ENCODE results near the gene GRHPR.
A peak's percentile ranks its signal among the peaks of the same experiment; 100 is the strongest.
"Not testable (repeated sequence)": the region's sequence is repeated elsewhere in the genome, so short reads cannot be mapped to it uniquely, and the experiment has no call there.

Gene GRHPR

GRCh38 chr9:37420271-37421215 is 2.0 kb upstream of the GRHPR start:
- Histone ChIP-seq H3K36me3 (ENCODE audit: control insufficient read depth in 1 of 2, insufficient read depth in 2 of 2, low read length in 2 of 2) (no peaks in the 10 kb centered on the region), H3K4me3 (ENCODE audit: low read depth in 1 of 2, low read length in 2 of 2) (no peak overlapping the region), H3K9me3 (ENCODE audit: control insufficient read depth in 1 of 2, low read length in 2 of 2) (no peaks in the 10 kb centered on the region), H3K4me1 (ENCODE audit: control insufficient read depth in 1 of 2, insufficient read depth in 2 of 2, low read length in 2 of 2) (peaks cover 28 to 34% of the 10 kb centered on the region in 2 donors), H3K27ac (ENCODE audit: low read depth, low read length) (no peak overlapping the region), H3K9ac (ENCODE audit: low read depth in 1 of 2, low read length in 2 of 2) (no peak overlapping the region), H3K27me3 (ENCODE audit: control insufficient read depth in 1 of 2, insufficient read depth in 2 of 2, low read length in 2 of 2) (no peaks in the 10 kb centered on the region)

GRCh38 chr9:37421914-37422288 is 595 bp upstream of the GRHPR start:
- Histone ChIP-seq H3K27ac (ENCODE audit: low read depth, low read length) (peak overlapping the region; percentile 75), H3K9me3 (ENCODE audit: control insufficient read depth in 1 of 2, low read length in 2 of 2) (no peaks in the 10 kb centered on the region), H3K4me1 (ENCODE audit: control insufficient read depth in 1 of 2, insufficient read depth in 2 of 2, low read length in 2 of 2) (peaks cover 28 to 33% of the 10 kb centered on the region in 2 donors), H3K4me3 (ENCODE audit: low read depth in 1 of 2, low read length in 2 of 2) (peak overlapping the region; percentile 87 to 90), H3K9ac (ENCODE audit: low read depth in 1 of 2, low read length in 2 of 2) (peak overlapping the region; percentile 74 to 90), H3K27me3 (ENCODE audit: control insufficient read depth in 1 of 2, insufficient read depth in 2 of 2, low read length in 2 of 2) (no peaks in the 10 kb centered on the region), H3K36me3 (ENCODE audit: control insufficient read depth in 1 of 2, insufficient read depth in 2 of 2, low read length in 2 of 2) (peaks cover 4 to 12% of the 10 kb centered on the region in 2 donors)

- Histone ChIP-seq H3K9me3 (ENCODE audit: control insufficient read depth in 1 of 2, low read length in 2 of 2) (no peaks in the 10 kb centered on the region), H3K4me1 (ENCODE audit: control insufficient read depth in 1 of 2, insufficient read depth in 2 of 2, low read length in 2 of 2) (peaks cover 28 to 33% of the 10 kb centered on the region in 2 donors), H3K4me3 (ENCODE audit: low read depth in 1 of 2, low read length in 2 of 2) (peak overlapping the region; percentile 87 to 90), H3K27ac (ENCODE audit: low read depth, low read length) (no peak overlapping the region), H3K9ac (ENCODE audit: low read depth in 1 of 2, low read length in 2 of 2) (peak overlapping the region; percentile 74 to 90), H3K36me3 (ENCODE audit: control insufficient read depth in 1 of 2, insufficient read depth in 2 of 2, low read length in 2 of 2) (peaks cover 13 to 28% of the 10 kb centered on the region in 2 donors), H3K27me3 (ENCODE audit: control insufficient read depth in 1 of 2, insufficient read depth in 2 of 2, low read length in 2 of 2) (no peaks in the 10 kb centered on the region)
Measured at GRCh38 chr9:37423508-37423907, 1.0 kb downstream of the GRHPR start.

- Histone ChIP-seq H3K4me3 (ENCODE audit: low read depth in 1 of 2, low read length in 2 of 2) (peak overlapping the region; percentile 87 to 90), H3K9me3 (ENCODE audit: control insufficient read depth in 1 of 2, low read length in 2 of 2) (no peaks in the 10 kb centered on the region), H3K27ac (ENCODE audit: low read depth, low read length) (no peak overlapping the region), H3K9ac (ENCODE audit: low read depth in 1 of 2, low read length in 2 of 2) (peak overlapping the region; percentile 74 to 90), H3K27me3 (ENCODE audit: control insufficient read depth in 1 of 2, insufficient read depth in 2 of 2, low read length in 2 of 2) (no peaks in the 10 kb centered on the region), H3K4me1 (ENCODE audit: control insufficient read depth in 1 of 2, insufficient read depth in 2 of 2, low read length in 2 of 2) (peaks cover 28 to 33% of the 10 kb centered on the region in 2 donors), H3K36me3 (ENCODE audit: control insufficient read depth in 1 of 2, insufficient read depth in 2 of 2, low read length in 2 of 2) (peaks cover 19 to 35% of the 10 kb centered on the region in 2 donors)
Measured at GRCh38 chr9:37424204-37424685, 1.7 kb downstream of the GRHPR start.

GRCh38 chr9:37424686-37425297 is 2.3 kb downstream of the GRHPR start:
- no peaks in the 10 kb centered on the region for H3K27me3 ChIP-seq (ENCODE audit: control insufficient read depth in 1 of 2, insufficient read depth in 2 of 2, low read length in 2 of 2)
- peaks cover 22 to 41% of the 10 kb centered on the region in 2 donors for H3K36me3 ChIP-seq (ENCODE audit: control insufficient read depth in 1 of 2, insufficient read depth in 2 of 2, low read length in 2 of 2)
- H3K9me3 ChIP-seq (ENCODE audit: control insufficient read depth in 1 of 2, low read length in 2 of 2): no peaks in the 10 kb centered on the region
- peak overlapping the region in 1 of 2 donors; percentile 90 for H3K4me3 ChIP-seq (ENCODE audit: low read depth in 1 of 2, low read length in 2 of 2)
- H3K27ac ChIP-seq (ENCODE audit: low read depth, low read length): no peak overlapping the region
- H3K4me1 ChIP-seq (ENCODE audit: control insufficient read depth in 1 of 2, insufficient read depth in 2 of 2, low read length in 2 of 2): peaks cover 28 to 33% of the 10 kb centered on the region in 2 donors
- peak overlapping the region in 1 of 2 donors; percentile 90 for H3K9ac ChIP-seq (ENCODE audit: low read depth in 1 of 2, low read length in 2 of 2)

- H3K9ac ChIP-seq (ENCODE audit: low read depth in 1 of 2, low read length in 2 of 2): no peak overlapping the region
Measured at GRCh38 chr9:37425298-37425752, 2.8 kb downstream of the GRHPR start.

GRCh38 chr9:37426431-37426830 is 3.9 kb downstream of the GRHPR start:
- not testable (repeated sequence) for H3K9ac ChIP-seq (ENCODE audit: low read depth in 1 of 2, low read length in 2 of 2); H3K9me3 ChIP-seq (ENCODE audit: control insufficient read depth in 1 of 2, low read length in 2 of 2); H3K27ac ChIP-seq (ENCODE audit: low read depth, low read length); H3K27me3 ChIP-seq (ENCODE audit: control insufficient read depth in 1 of 2, insufficient read depth in 2 of 2, low read length in 2 of 2); H3K4me3 ChIP-seq (ENCODE audit: low read depth in 1 of 2, low read length in 2 of 2)
- Histone ChIP-seq H3K4me1 (ENCODE audit: control insufficient read depth in 1 of 2, insufficient read depth in 2 of 2, low read length in 2 of 2) (peaks cover 32 to 41% of the 10 kb centered on the region in 2 donors), H3K36me3 (ENCODE audit: control insufficient read depth in 1 of 2, insufficient read depth in 2 of 2, low read length in 2 of 2) (peaks cover 29 to 57% of the 10 kb centered on the region in 2 donors)

More at GRCh38 chr9:37425298-37425752, 2.8 kb downstream of the GRHPR start:
- peaks cover 28 to 38% of the 10 kb centered on the region in 2 donors for H3K4me1 ChIP-seq (ENCODE audit: control insufficient read depth in 1 of 2, insufficient read depth in 2 of 2, low read length in 2 of 2)
- H3K9me3 ChIP-seq (ENCODE audit: control insufficient read depth in 1 of 2, low read length in 2 of 2): no peaks in the 10 kb centered on the region
- H3K36me3 ChIP-seq (ENCODE audit: control insufficient read depth in 1 of 2, insufficient read depth in 2 of 2, low read length in 2 of 2): peaks cover 24 to 46% of the 10 kb centered on the region in 2 donors
- peak overlapping the region in 1 of 2 donors; percentile 90 for H3K4me3 ChIP-seq (ENCODE audit: low read depth in 1 of 2, low read length in 2 of 2)
- H3K27me3 ChIP-seq (ENCODE audit: control insufficient read depth in 1 of 2, insufficient read depth in 2 of 2, low read length in 2 of 2): no peaks in the 10 kb centered on the region
- H3K27ac ChIP-seq (ENCODE audit: low read depth, low read length): no peak overlapping the region

GRCh38 chr9:37426846-37427245 is 4.3 kb downstream of the GRHPR start:
- peaks cover 30 to 61% of the 10 kb centered on the region in 2 donors for H3K36me3 ChIP-seq (ENCODE audit: control insufficient read depth in 1 of 2, insufficient read depth in 2 of 2, low read length in 2 of 2)
- no peaks in the 10 kb centered on the region for H3K27me3 ChIP-seq (ENCODE audit: control insufficient read depth in 1 of 2, insufficient read depth in 2 of 2, low read length in 2 of 2)
- peaks cover 31 to 39% of the 10 kb centered on the region in 2 donors for H3K4me1 ChIP-seq (ENCODE audit: control insufficient read depth in 1 of 2, insufficient read depth in 2 of 2, low read length in 2 of 2)

GRCh38 chr9:37428345-37428744 is 5.8 kb downstream of the GRHPR start:
- no peaks in the 10 kb centered on the region for H3K27me3 ChIP-seq (ENCODE audit: control insufficient read depth in 1 of 2, insufficient read depth in 2 of 2, low read length in 2 of 2)
- no peak overlapping the region for H3K27ac ChIP-seq (ENCODE audit: low read depth, low read length)
- H3K4me1 ChIP-seq (ENCODE audit: control insufficient read depth in 1 of 2, insufficient read depth in 2 of 2, low read length in 2 of 2): peaks cover 25 to 28% of the 10 kb centered on the region in 2 donors
- H3K4me3 ChIP-seq (ENCODE audit: low read depth in 1 of 2, low read length in 2 of 2): no peak overlapping the region
- peaks cover 33 to 69% of the 10 kb centered on the region in 2 donors for H3K36me3 ChIP-seq (ENCODE audit: control insufficient read depth in 1 of 2, insufficient read depth in 2 of 2, low read length in 2 of 2)
- no peak overlapping the region for H3K9ac ChIP-seq (ENCODE audit: low read depth in 1 of 2, low read length in 2 of 2)
- H3K9me3 ChIP-seq (ENCODE audit: control insufficient read depth in 1 of 2, low read length in 2 of 2): no peaks in the 10 kb centered on the region

More at GRCh38 chr9:37426846-37427245, 4.3 kb downstream of the GRHPR start:
- Histone ChIP-seq H3K27ac (ENCODE audit: low read depth, low read length) (no peak overlapping the region), H3K9ac (ENCODE audit: low read depth in 1 of 2, low read length in 2 of 2) (no peak overlapping the region), H3K9me3 (ENCODE audit: control insufficient read depth in 1 of 2, low read length in 2 of 2) (no peaks in the 10 kb centered on the region), H3K4me3 (ENCODE audit: low read depth in 1 of 2, low read length in 2 of 2) (no peak overlapping the region)

Measured in duodenal mucosa (tissue), 2 donors.